Inflammatory macrophage (primary cell): ENCODE measurements around the gene OXER1.

Source experiments
- DNase-seq, 2 donors: peaks; one replicate each; pipeline ENCODE4 v3.0.0-alpha.2; 2020 to 2022
- total RNA-seq, 18 experiments: gene quantifications; one replicate each; lab custom pipeline; 2026; ENCODE audit warnings: mixed read lengths in 6 of 18, inconsistent platforms in 2 of 18; lab: John Stamatoyannopoulos, UW

Gene OXER1
- 1.6 to 11.5 (median 3.9) reads per million in 18 experiments for total RNA-seq

- DNase-seq: peak; percentile 79 to 93
These were observed at the start of gene OXER1 for GRCh38 chr2:42764096-42764495. Gene OXER1, minus strand, starts transcription at chr2:42764135. Its CDS starts 73 bp downstream, at chr2:42764062.

- peak; percentile 52 to 65 for DNase-seq
These were observed 49.1 kb upstream of the OXER1 start for GRCh38 chr2:42812899-42813479.

- DNase-seq: peak; percentile 45 to 54
These were observed 47.3 kb upstream of the OXER1 start for GRCh38 chr2:42810971-42811811.

GRCh38 chr2:42810121-42810970 is 46.4 kb upstream of the OXER1 start:
- DNase-seq: peak; percentile 97 to 98

GRCh38 chr2:42809819-42810120 is 45.8 kb upstream of the OXER1 start:
- DNase-seq: peak; percentile 79 to 87

GRCh38 chr2:42809131-42809818 is 45.3 kb upstream of the OXER1 start:
- DNase-seq: no peak

- DNase-seq: no peak
These were observed 44.4 kb upstream of the OXER1 start for GRCh38 chr2:42808301-42808700.

GRCh38 chr2:42806786-42807185 is 42.9 kb upstream of the OXER1 start:
- DNase-seq: no peak

- DNase-seq: no peak
These were observed 41.0 kb upstream of the OXER1 start for GRCh38 chr2:42804891-42805290.

- DNase-seq: peak; percentile 92 to 97
These were observed 40.4 kb upstream of the OXER1 start for GRCh38 chr2:42804338-42804737.

- DNase-seq: no peak
These were observed 38.2 kb upstream of the OXER1 start for GRCh38 chr2:42802150-42802549.

GRCh38 chr2:42801381-42801780 is 37.4 kb upstream of the OXER1 start:
- DNase-seq: no peak

- DNase-seq: peak in 1 of 2 donors; percentile 25
These were observed 37.0 kb upstream of the OXER1 start for GRCh38 chr2:42800981-42801380.

GRCh38 chr2:42800461-42800962 is 36.6 kb upstream of the OXER1 start:
- DNase-seq: peak in 1 of 2 donors; percentile 24

GRCh38 chr2:42799881-42800280 is 35.9 kb upstream of the OXER1 start:
- DNase-seq: no peak

GRCh38 chr2:42797281-42797680 is 33.3 kb upstream of the OXER1 start:
- no peak for DNase-seq

GRCh38 chr2:42796427-42797248 is 32.7 kb upstream of the OXER1 start:
- no peak for DNase-seq

- peak; percentile 35 to 38 for DNase-seq
These were observed 31.9 kb upstream of the OXER1 start for GRCh38 chr2:42795841-42796301.

- no peak for DNase-seq
These were observed 31.3 kb upstream of the OXER1 start for GRCh38 chr2:42795275-42795674.

GRCh38 chr2:42794271-42795046 is 30.5 kb upstream of the OXER1 start:
- DNase-seq: no peak
